Neuron (in vitro differentiated cells): ENCODE data around the gene ELN.

ENCODE experiments used
- H2AFZ ChIP-seq: one replicate; pipeline ENCODE4 v1.6.1; 2013; ENCODE audit warnings: low read depth, mild to moderate bottlenecking, inconsistent platforms, low read length, moderate library complexity
- H3K27me3 ChIP-seq: one replicate; pipeline ENCODE4 v1.6.1; 2013; ENCODE audit warnings: low read length; ENCODE audit not compliant: insufficient read depth
- H3K36me3 ChIP-seq: one replicate; pipeline ENCODE4 v1.6.1; 2013; ENCODE audit warnings: low read length; ENCODE audit not compliant: insufficient read depth
- H3K4me1 ChIP-seq: one replicate; pipeline ENCODE4 v1.6.1; 2013; ENCODE audit warnings: low read length; ENCODE audit not compliant: insufficient read depth
- H3K4me3 ChIP-seq: 2 replicates; pipeline ENCODE4 v1.5.1; 2013; ENCODE audit warnings: mild to moderate bottlenecking, low read length, moderate library complexity
- H3K9me3 ChIP-seq: one replicate; pipeline ENCODE4 v1.6.1; 2013; ENCODE audit warnings: low read length

Gene ELN

GRCh38 chr7:73992101-73992562 is 35.8 kb upstream of the ELN start:
- no peak overlapping the region for H3K4me3 ChIP-seq
- H2AFZ ChIP-seq: no peak overlapping the region
- H3K4me1 ChIP-seq: no peaks in the 10 kb centered on the region
- no peaks in the 10 kb centered on the region for H3K36me3 ChIP-seq
- H3K27me3 ChIP-seq: no peaks in the 10 kb centered on the region
- peaks cover 4% of the 10 kb centered on the region for H3K9me3 ChIP-seq

GRCh38 chr7:73994023-73994422 is 34.0 kb upstream of the ELN start:
- Histone ChIP-seq H3K27me3 (no peaks in the 10 kb centered on the region), H3K36me3 (no peaks in the 10 kb centered on the region), H3K4me3 (no peak overlapping the region), H2AFZ (no peak overlapping the region), H3K4me1 (no peaks in the 10 kb centered on the region), H3K9me3 (peaks cover 4% of the 10 kb centered on the region)

- H3K36me3 ChIP-seq: no peaks in the 10 kb centered on the region
- no peaks in the 10 kb centered on the region for H3K27me3 ChIP-seq
- H3K4me3 ChIP-seq: no peak overlapping the region
- H3K4me1 ChIP-seq: no peaks in the 10 kb centered on the region
- peaks cover 4% of the 10 kb centered on the region for H3K9me3 ChIP-seq
- H2AFZ ChIP-seq: no peak overlapping the region
Observed at GRCh38 chr7:73994761-73995160, 33.2 kb upstream of the ELN start.

GRCh38 chr7:73995330-73995729 is 32.6 kb upstream of the ELN start:
- H3K4me3 ChIP-seq: no peak overlapping the region
- H3K36me3 ChIP-seq: no peaks in the 10 kb centered on the region
- H3K4me1 ChIP-seq: no peaks in the 10 kb centered on the region
- no peaks in the 10 kb centered on the region for H3K27me3 ChIP-seq
- no peak overlapping the region for H2AFZ ChIP-seq
- H3K9me3 ChIP-seq: peaks cover 4% of the 10 kb centered on the region

GRCh38 chr7:73995821-73996511 is 32.0 kb upstream of the ELN start:
- H3K9me3 ChIP-seq: peaks cover 4% of the 10 kb centered on the region
- no peaks in the 10 kb centered on the region for H3K36me3 ChIP-seq
- no peaks in the 10 kb centered on the region for H3K4me1 ChIP-seq
- no peak overlapping the region for H2AFZ ChIP-seq
- H3K4me3 ChIP-seq: no peak overlapping the region
- H3K27me3 ChIP-seq: no peaks in the 10 kb centered on the region

GRCh38 chr7:73997056-73997455 is 30.9 kb upstream of the ELN start:
- Histone ChIP-seq H3K4me1 (no peaks in the 10 kb centered on the region), H3K36me3 (no peaks in the 10 kb centered on the region), H3K4me3 (no peak overlapping the region), H3K9me3 (peaks cover 4% of the 10 kb centered on the region), H3K27me3 (no peaks in the 10 kb centered on the region), H2AFZ (no peak overlapping the region)

- Histone ChIP-seq H2AFZ (no peak overlapping the region), H3K27me3 (no peaks in the 10 kb centered on the region), H3K4me3 (no peak overlapping the region), H3K36me3 (no peaks in the 10 kb centered on the region), H3K9me3 (peaks cover 2% of the 10 kb centered on the region), H3K4me1 (no peaks in the 10 kb centered on the region)
Observed at GRCh38 chr7:73999664-74000435, 28.1 kb upstream of the ELN start.

- no peak overlapping the region for H3K4me3 ChIP-seq
- H2AFZ ChIP-seq: no peak overlapping the region
- H3K27me3 ChIP-seq: no peaks in the 10 kb centered on the region
- H3K4me1 ChIP-seq: no peaks in the 10 kb centered on the region
- H3K9me3 ChIP-seq: no peaks in the 10 kb centered on the region
- no peaks in the 10 kb centered on the region for H3K36me3 ChIP-seq
Observed at GRCh38 chr7:74000489-74001149, 27.4 kb upstream of the ELN start.

- no peak overlapping the region for H2AFZ ChIP-seq
- no peaks in the 10 kb centered on the region for H3K36me3 ChIP-seq
- H3K4me1 ChIP-seq: no peaks in the 10 kb centered on the region
- H3K9me3 ChIP-seq: no peaks in the 10 kb centered on the region
- H3K4me3 ChIP-seq: no peak overlapping the region
- H3K27me3 ChIP-seq: no peaks in the 10 kb centered on the region
Observed at GRCh38 chr7:74001150-74001494, 26.9 kb upstream of the ELN start.

- no peaks in the 10 kb centered on the region for H3K9me3 ChIP-seq
- H3K36me3 ChIP-seq: no peaks in the 10 kb centered on the region
- no peak overlapping the region for H2AFZ ChIP-seq
- no peak overlapping the region for H3K4me3 ChIP-seq
- H3K4me1 ChIP-seq: no peaks in the 10 kb centered on the region
- H3K27me3 ChIP-seq: no peaks in the 10 kb centered on the region
Observed at GRCh38 chr7:74002474-74003017, 25.4 kb upstream of the ELN start.

GRCh38 chr7:74003621-74004020 is 24.4 kb upstream of the ELN start:
- Histone ChIP-seq H3K9me3 (no peaks in the 10 kb centered on the region), H3K4me3 (no peak overlapping the region), H3K27me3 (peaks cover 2% of the 10 kb centered on the region), H2AFZ (no peak overlapping the region), H3K4me1 (no peaks in the 10 kb centered on the region), H3K36me3 (no peaks in the 10 kb centered on the region)

- H3K27me3 ChIP-seq: peaks cover 2% of the 10 kb centered on the region
Observed at GRCh38 chr7:74006032-74006431, 21.9 kb upstream of the ELN start.

More at GRCh38 chr7:74006032-74006431, 21.9 kb upstream of the ELN start:
- no peaks in the 10 kb centered on the region for H3K4me1 ChIP-seq
- no peak overlapping the region for H2AFZ ChIP-seq
- H3K4me3 ChIP-seq: no peak overlapping the region
- no peaks in the 10 kb centered on the region for H3K9me3 ChIP-seq
- no peaks in the 10 kb centered on the region for H3K36me3 ChIP-seq
